Fibroblast of the aortic adventitia (primary cell): ENCODE data around the gene PSG1. TPM values are rescaled to one million over a fixed set of nuclear protein-coding genes. Genes with fewer than 3 reads are reported as not detected.
"Not testable (repeated sequence)": the region's sequence is repeated elsewhere in the genome, so short reads cannot be mapped to it uniquely, and the experiment has no call there.

ENCODE experiments used
- DNase-seq: peaks from one replicate; pipeline ENCODE4 v3.0.0-alpha.2; 2010; ENCODE audit warnings: low read depth
- H3K4me3 ChIP-seq: 2 replicates; pipeline ENCODE4 v1.5.1; 2011; ENCODE audit warnings: low read depth, mild to moderate bottlenecking, control low read depth, low read length, moderate library complexity
- total RNA-seq: library from RNA; depleted of rRNA; stranded (reverse); fragments of >200 nt; gene quantifications from 2 replicates; pipeline ENCODE4 v1.2.3, GENCODE V29; 2012; ENCODE audit warnings: low replicate concordance
- TF ChIP-seq, protein P1 (sequence below): IDR thresholded peaks from 2 replicates; pipeline ENCODE4 v1.5.1; 2011; ENCODE audit warnings: mild to moderate bottlenecking, low read length, control low read depth, inconsistent platforms; ENCODE audit not compliant: insufficient read depth

The PSG1 gene
- total RNA-seq, 1 donor, result 0.72 TPM

DNA sequence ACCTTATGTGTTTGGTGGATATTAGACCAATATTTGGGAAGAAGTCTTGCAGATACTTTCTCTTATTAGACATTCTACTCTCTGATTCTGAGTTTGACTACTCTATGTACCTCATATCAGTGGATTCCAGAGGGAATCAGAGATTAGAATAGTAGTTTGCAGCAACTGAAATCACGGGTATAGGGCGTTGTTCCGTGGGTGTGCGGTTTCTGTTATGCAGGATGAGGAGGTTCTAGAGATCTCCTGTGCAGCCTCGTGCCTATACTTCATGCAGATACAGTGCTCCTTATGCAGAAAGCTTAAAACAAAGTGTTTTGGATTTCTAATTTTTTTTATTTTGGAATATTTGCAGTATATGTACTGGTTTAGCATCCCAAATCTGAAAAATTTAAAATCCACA is 32.2 kb upstream of the PSG1 start:
- H3K4me3 ChIP-seq, DNase-seq: not testable (repeated sequence)

DNA sequence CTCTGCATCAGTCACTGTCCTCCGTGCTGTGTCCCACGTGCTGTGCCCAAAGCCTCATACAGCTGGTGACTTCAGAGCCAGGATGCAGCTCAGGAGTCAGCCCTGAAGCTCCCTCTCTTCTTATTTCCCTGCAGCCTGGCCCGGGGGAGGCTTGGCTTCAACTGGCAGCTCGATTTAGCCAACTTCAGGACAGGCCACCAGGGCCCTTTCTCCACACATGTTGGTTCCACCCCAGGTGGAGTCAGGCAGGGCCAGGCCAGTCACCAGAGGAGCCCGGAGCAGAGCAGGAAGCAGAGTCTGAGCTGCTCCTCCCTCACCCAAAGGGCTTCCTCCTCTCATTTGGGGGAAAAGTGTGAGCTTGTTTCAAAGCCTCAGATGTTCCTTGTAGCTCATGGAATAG is 26.6 kb upstream of the PSG1 start:
- not testable (repeated sequence) for H3K4me3 ChIP-seq

DNA sequence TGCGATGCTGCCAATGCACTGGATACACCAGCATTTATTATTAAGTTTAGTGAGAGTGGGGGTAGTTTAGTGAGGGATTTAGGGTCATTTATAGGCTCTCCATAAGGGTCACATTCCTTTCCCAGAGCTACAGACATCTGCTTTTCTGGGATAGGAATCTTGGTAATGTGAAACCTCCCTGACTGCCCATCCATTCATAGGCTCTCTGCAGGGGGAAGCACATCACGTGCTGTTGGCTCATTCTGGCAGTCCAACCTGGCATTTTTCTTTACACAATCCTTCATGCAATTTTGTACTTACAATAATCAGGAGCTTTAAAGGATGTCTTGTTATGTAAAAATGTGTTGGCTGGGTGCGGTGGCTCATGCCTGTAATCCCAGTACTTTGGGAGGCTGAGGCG is 21.0 kb upstream of the PSG1 start:
- peak; percentile 25 for DNase-seq
- H3K4me3 ChIP-seq, result not testable (repeated sequence)

More for the DNA sequence above, 26.6 kb upstream of the PSG1 start:
- DNase-seq, result not testable (repeated sequence)

DNA sequence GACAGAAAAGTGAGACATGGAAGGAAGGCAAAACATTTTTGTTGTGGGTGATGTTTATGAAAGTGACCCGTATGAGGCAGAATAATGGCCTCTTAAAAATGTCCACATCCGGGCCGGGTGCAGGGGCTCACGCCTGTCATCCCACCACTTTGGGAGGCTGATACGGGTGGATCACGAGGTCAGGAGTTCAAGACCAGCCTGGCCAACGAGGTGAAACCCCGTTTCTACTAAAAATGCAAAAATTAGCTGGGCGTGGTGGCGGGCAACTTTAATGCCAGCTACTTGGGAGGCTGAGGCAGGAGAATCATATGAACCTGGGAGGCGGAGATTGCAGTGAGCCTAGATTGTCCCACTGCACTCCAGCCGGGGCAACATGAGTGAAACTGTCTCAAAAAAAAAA is 20.2 kb upstream of the PSG1 start:
- DNase-seq, H3K4me3 ChIP-seq: not testable (repeated sequence)

DNA sequence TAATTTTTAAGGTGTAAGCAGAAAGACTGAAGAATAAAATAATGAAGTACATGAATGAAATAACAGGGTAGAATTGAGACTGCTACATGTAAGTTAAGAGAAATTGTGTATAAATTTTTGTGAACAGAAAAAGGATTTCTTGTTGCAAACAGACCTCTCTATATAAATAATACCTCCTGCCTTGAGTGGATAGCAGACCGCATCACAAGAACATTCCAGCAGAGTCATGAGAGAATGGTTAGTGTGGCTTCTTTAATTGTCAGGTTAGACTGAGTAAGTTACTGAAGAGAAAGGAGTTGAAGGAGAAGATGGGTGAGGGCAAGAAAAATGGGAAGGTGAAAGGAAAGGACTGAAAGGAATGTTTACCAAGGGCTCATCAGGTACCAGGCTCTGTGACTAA is 19.6 kb upstream of the PSG1 start:
- not testable (repeated sequence) for DNase-seq, H3K4me3 ChIP-seq

DNA sequence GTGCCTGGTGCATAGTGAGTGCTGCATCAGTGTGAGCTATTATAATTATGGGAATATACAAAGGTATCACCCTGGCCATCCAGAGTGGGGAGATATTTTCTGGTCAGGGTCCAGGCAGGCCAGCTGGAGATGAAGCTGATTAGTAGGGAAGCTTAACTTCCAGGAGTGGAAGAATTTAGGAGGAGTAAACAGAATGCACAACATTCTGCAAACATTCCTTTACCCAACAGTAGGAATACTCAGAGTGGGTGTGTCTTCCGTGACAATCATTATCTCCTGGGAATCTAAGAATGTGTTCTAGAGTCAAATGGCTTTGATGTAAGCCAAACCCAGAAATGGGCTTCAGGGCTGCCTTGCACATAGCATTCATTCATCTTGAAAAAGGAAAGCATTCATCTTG is 19.1 kb upstream of the PSG1 start:
- H3K4me3 ChIP-seq, result not testable (repeated sequence)
- peak; percentile 25 for DNase-seq

DNA sequence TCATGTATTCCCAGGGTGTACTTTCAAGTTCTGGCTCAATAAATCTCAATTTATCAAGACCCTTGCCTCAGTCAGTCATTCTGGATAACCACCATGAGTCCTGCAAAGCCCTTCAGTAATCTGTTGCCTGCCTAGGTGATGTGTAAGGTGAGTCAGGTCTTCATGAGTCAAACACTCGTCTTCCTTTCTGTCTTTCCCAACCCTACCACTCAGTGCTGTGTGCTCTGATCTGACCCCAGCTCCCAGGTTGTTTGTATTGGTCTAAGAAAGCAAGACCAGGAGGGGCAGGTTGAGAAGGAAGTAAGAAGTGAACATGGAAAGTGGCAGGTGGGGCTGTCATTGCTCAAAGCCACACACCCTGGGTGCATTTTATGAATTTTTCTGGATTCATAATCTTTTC is 18.2 kb upstream of the PSG1 start:
- not testable (repeated sequence) for DNase-seq, H3K4me3 ChIP-seq

DNA sequence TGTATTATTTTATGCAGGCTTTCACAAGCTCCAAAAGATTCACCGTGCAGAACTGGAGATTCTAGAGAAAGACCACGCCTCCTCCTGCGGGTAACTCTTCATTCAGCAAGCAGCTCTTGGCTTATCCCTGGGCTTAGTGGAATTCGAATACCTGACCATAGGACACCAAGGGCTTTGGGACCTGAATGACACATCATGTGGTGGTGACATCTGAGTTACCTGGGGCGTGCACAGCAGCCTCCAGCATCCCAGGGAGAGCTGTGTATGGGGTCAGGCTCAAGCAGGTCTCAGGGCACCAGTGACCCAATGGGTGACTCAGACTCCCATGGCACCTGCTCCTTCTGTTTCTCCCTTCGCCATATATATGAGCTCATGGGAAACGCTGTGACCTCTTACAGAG is 10.9 kb upstream of the PSG1 start:
- not testable (repeated sequence) for DNase-seq, H3K4me3 ChIP-seq

DNA sequence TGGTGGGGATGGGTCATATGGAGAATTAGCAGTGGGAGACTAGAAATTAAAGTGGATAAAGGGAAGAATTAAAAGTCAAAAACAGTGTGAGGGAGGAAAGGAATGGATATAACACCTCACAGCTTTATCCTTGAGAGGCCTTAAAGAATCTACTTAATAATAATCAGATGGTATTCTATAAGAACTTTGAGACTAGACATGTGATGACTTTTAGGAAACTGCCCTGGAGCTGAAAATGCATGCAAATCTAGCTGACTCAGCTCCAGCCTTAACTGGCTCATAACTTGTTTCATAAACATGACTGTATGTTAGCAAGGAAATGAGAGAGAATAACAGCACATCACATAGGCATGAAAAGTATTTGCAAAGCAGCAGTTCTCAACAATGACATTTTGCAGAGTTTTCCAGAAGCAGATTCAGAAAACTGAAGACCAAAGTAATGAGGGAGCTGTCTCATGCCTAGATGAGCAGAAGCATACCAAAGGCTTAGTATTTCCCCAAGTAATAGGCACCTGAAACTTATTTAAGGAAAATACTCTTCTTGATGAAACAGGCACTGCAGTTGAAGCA is 8.4 kb upstream of the PSG1 start:
- not testable (repeated sequence) for H3K4me3 ChIP-seq, DNase-seq

DNA sequence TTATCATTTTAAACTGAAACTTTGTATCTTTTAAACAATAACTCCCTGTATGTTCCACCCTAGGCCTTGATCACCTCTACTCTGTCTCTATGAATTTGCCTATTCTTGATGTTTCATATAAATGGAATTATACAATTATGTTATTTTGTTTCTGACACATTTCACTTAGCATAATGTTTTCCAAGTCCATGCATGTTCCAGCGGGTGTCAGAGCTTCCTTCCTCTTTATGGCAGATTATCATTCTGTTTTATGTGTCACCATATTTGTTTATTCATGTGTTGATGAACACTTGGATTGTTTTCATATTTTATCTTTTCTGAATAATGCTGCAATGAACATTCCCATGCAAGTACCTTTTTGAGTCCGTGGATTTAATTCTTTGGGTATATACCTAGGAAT is 3.2 kb upstream of the PSG1 start:
- not testable (repeated sequence) for H3K4me3 ChIP-seq, DNase-seq

DNA sequence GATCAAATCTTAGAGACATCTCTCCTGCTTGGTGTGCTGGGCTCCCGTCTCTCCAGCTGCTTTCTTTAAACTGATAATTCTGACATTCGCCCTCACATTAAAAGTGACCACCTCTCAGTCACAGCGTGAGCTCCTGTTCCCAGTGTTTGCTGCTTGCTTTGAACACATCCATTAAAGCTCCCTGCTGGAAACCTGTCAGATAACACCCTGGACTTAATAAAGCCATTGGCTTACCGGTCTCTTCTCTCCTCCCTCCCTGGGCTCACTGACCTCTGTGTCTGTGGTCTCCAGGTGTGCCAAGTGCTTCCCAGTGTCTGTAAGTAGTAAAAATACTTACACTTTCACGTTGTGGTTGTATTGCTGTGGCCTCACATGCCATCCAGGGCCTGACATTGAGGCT is 2.5 kb upstream of the PSG1 start:
- DNase-seq, H3K4me3 ChIP-seq: not testable (repeated sequence)

DNA sequence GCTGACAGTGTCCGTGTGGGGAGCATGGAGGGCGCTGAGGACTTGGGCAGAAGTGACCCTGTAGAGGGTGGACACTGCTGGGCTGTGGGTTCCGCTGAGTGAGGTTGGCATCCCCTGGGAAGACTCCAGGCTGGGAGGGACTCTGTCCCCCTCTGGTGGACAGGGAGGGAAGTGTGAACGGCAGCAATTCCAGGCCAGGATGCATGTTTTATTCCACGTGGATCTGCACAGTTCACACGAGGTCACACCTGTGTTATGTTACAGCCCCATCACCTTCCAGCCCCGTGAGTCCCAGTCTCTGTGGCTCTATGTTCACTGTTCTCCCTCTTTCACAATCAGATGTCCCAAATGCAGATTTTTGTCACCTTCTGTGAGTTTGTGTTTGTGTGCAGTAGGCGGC is 1.8 kb upstream of the PSG1 start:
- H3K4me3 ChIP-seq, DNase-seq: not testable (repeated sequence)

DNA sequence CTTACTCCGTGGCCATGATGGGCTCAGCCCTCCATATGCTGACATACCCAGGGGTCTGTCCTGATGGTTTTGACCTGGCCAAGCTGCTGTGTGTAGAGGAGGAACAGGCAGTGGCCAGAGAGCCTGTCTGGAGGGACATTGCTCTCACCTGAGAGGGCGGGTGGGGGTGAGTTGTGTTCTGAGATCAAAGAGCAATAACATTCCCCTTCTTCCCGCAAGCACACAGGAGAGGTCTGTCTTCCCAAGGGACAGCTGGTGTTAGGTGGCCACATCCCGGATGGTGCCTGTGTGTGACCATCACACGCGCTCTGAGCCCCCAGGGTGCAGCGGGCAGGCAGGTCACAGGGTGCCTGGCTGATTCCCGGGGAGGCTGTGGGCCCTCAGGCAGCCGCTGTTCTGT is 1.1 kb upstream of the PSG1 start:
- not testable (repeated sequence) for DNase-seq, H3K4me3 ChIP-seq

More for the DNA sequence above, 1.8 kb upstream of the PSG1 start:
- TF ChIP-seq, protein P1, sequence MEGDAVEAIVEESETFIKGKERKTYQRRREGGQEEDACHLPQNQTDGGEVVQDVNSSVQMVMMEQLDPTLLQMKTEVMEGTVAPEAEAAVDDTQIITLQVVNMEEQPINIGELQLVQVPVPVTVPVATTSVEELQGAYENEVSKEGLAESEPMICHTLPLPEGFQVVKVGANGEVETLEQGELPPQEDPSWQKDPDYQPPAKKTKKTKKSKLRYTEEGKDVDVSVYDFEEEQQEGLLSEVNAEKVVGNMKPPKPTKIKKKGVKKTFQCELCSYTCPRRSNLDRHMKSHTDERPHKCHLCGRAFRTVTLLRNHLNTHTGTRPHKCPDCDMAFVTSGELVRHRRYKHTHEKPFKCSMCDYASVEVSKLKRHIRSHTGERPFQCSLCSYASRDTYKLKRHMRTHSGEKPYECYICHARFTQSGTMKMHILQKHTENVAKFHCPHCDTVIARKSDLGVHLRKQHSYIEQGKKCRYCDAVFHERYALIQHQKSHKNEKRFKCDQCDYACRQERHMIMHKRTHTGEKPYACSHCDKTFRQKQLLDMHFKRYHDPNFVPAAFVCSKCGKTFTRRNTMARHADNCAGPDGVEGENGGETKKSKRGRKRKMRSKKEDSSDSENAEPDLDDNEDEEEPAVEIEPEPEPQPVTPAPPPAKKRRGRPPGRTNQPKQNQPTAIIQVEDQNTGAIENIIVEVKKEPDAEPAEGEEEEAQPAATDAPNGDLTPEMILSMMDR, result peak; percentile 50

DNA sequence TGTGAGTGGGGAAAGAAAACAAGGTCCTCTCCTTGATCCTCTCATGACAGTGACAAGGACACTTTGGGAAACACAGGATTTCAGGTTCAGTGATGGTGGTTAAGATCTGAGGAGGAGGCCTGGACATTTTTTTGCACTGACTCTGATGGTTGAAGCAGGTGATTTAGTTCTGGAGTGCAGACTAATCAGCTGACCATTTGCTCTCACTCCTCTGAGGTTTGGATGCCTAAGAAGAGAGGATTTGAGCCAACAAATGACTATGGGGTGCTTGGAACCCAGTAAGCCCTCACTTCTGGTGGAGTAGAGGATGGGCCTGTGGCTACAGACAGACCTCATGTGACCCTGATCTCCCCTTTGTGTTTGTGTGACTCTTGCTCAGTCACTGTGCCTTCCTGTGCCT is 2.9 kb downstream of the PSG1 start:
- peak; percentile 59 for DNase-seq

DNA sequence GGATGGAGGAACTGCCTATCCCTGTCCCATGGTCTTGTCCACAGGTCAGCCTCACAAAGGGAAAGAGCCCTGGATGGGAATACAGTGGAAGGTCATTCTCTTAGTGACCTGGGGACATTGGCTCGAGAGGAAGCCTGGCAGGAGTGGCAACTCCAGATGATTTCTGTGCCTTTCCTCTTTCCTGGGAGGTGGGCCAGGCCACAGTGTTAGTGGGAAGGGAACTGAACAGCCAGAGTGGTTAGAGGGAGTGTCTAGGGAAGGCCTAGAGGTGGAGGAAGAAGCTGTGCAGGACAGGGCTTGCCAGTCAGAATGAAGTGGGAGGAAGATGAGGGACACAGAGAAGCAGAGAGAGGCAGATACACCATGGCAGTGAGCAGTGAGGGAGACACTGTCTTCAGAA is 3.6 kb downstream of the PSG1 start:
- not testable (repeated sequence) for H3K4me3 ChIP-seq, DNase-seq

More for the DNA sequence above, 2.9 kb downstream of the PSG1 start:
- not testable (repeated sequence) for H3K4me3 ChIP-seq

DNA sequence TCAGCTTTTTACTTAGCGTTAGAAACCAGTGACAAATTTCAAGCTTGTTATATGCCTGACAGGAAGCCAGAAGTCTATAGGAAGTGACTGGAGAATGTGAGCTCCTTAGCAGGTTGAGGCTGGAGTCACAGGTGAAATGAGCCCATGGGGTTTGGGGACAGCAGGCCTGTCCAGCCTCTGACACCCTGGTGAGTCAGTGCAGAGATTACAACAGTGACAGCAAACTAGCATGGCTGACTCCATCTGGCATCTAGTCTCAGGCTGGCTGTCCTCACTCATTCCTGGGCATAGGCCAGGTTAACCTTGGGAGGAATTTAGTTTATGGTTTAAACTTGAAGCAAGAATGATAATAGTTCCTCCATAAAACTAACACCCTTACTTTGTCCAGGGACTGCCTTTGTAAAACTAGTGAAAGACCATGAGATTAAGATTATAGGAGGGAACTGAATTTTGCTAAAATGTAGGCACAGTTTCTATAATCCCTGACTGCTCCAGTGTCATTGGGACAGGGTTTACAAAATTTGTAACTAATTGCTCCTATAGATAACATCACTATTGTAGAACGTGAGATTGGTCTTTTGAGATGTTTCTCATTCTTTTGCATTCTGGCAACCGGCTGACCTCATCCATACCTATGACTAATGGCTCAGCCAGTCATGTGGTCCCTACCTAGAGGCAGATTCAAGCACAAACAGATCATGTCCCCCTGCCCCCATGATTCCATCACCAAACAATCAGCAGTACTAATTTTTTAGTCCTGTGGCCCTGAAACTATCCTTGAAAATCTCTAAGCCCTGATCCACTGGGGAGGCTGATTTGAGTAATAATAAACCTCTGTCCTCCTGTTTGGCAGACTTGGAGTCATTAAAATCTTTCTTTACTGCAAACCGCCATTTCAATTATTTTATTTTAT is 4.4 kb downstream of the PSG1 start:
- DNase-seq, result peak; percentile 64
- H3K4me3 ChIP-seq, result not testable (repeated sequence)

DNA sequence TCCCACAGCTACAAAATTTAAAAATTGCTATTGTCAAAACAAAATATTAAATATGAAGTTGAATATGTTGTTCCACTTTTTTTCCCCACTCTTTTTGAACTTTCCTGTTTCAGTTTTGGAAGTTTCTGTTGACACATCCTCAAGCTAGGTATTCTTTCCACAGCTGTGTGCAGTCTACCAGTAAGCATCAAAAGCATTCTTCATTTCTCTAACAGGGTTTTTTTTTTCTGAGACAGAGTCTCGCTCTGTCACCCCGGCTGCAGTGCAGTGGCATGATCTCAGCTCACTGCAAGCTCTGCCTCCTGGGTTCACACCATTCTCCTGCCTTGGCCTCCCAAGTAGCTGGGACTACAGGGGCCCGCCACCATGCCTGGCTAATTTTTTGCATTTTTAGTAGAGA is 5.4 kb downstream of the PSG1 start:
- DNase-seq, H3K4me3 ChIP-seq: not testable (repeated sequence)
